ENCODE measurements around the gene GFOD2.

The GFOD2 gene

GRCh38 chr16:67746846-67747245 lies 27.7 kb upstream of the GFOD2 start:
- Histone ChIP-seq H3K4me2 (ENCODE audit: low read depth, low read length, poor library complexity, severe bottlenecking) (no peak overlapping the region), H4K20me1 (ENCODE audit: insufficient read depth, low read length, poor library complexity, severe bottlenecking) (no peaks in the 10 kb centered on the region), H3K4me1 (ENCODE audit: insufficient read depth, low read length, poor library complexity, severe bottlenecking) (no peaks in the 10 kb centered on the region), H2AFZ (ENCODE audit: low read length) (no peak overlapping the region), H3K36me3 (ENCODE audit: insufficient read depth, low read length) (peaks cover 31% of the 10 kb centered on the region; the same call in 1 of the 2 replicates), H3K9ac (ENCODE audit: low read depth, low read length, poor library complexity, severe bottlenecking) (no peak overlapping the region), H3K27me3 (ENCODE audit: insufficient read depth, low read length, poor library complexity, severe bottlenecking) (no peaks in the 10 kb centered on the region), H3F3A (ENCODE audit: low read depth) (no peaks in the 10 kb centered on the region), H3K79me2 (ENCODE audit: insufficient read depth, low read length) (no peaks in the 10 kb centered on the region), H3K9me2 (replicated peaks; ENCODE audit: low read depth, low read length) (no peaks in the 10 kb centered on the region), H3K9me3 (ENCODE audit: insufficient read depth, low read depth, low read length) (no peaks in the 10 kb centered on the region), H3K4me3 (ENCODE audit: low read length, poor library complexity, severe bottlenecking) (no peak overlapping the region)
- TF ChIP-seq EZH2phosphoT487 (IDR thresholded peaks at IDR 0.05; ENCODE audit: borderline replicate concordance): no peak
- TF ChIP-seq CTCF (conservative IDR thresholded peaks at IDR 0.05; ENCODE audit: low read length): no peak

- H3K27me3 ChIP-seq (ENCODE audit: insufficient read depth, low read length, poor library complexity, severe bottlenecking): no peaks in the 10 kb centered on the region
- TF ChIP-seq CTCF (conservative IDR thresholded peaks at IDR 0.05; ENCODE audit: low read length) (no peak), EZH2phosphoT487 (IDR thresholded peaks at IDR 0.05; ENCODE audit: borderline replicate concordance) (no peak)
- H3K4me2 ChIP-seq (ENCODE audit: low read depth, low read length, poor library complexity, severe bottlenecking): no peak overlapping the region
- no peaks in the 10 kb centered on the region for H3F3A ChIP-seq (ENCODE audit: low read depth)
- H2AFZ ChIP-seq (ENCODE audit: low read length): no peak overlapping the region
- H3K79me2 ChIP-seq (ENCODE audit: insufficient read depth, low read length): no peaks in the 10 kb centered on the region
- peaks cover 59% of the 10 kb centered on the region; the same call in 1 of the 2 replicates for H3K36me3 ChIP-seq (ENCODE audit: insufficient read depth, low read length)
- H3K4me3 ChIP-seq (ENCODE audit: low read length, poor library complexity, severe bottlenecking): no peak overlapping the region
- H3K4me1 ChIP-seq (ENCODE audit: insufficient read depth, low read length, poor library complexity, severe bottlenecking): no peaks in the 10 kb centered on the region
- H3K9me2 ChIP-seq (replicated peaks; ENCODE audit: low read depth, low read length): no peaks in the 10 kb centered on the region
- H3K9ac ChIP-seq (ENCODE audit: low read depth, low read length, poor library complexity, severe bottlenecking): no peak overlapping the region
- no peaks in the 10 kb centered on the region for H4K20me1 ChIP-seq (ENCODE audit: insufficient read depth, low read length, poor library complexity, severe bottlenecking)
- H3K9me3 ChIP-seq (ENCODE audit: insufficient read depth, low read depth, low read length): no peaks in the 10 kb centered on the region
These were observed 22.0 kb upstream of the GFOD2 start for GRCh38 chr16:67741118-67741517.

- Histone ChIP-seq H3F3A (ENCODE audit: low read depth) (no peaks in the 10 kb centered on the region), H4K20me1 (ENCODE audit: insufficient read depth, low read length, poor library complexity, severe bottlenecking) (no peaks in the 10 kb centered on the region), H3K9me2 (replicated peaks; ENCODE audit: low read depth, low read length) (no peaks in the 10 kb centered on the region), H3K9ac (ENCODE audit: low read depth, low read length, poor library complexity, severe bottlenecking) (no peak overlapping the region), H3K4me1 (ENCODE audit: insufficient read depth, low read length, poor library complexity, severe bottlenecking) (no peaks in the 10 kb centered on the region), H3K36me3 (ENCODE audit: insufficient read depth, low read length) (peaks cover 59% of the 10 kb centered on the region; the same call in 1 of the 2 replicates), H3K27me3 (ENCODE audit: insufficient read depth, low read length, poor library complexity, severe bottlenecking) (no peaks in the 10 kb centered on the region), H3K4me3 (ENCODE audit: low read length, poor library complexity, severe bottlenecking) (no peak overlapping the region), H3K79me2 (ENCODE audit: insufficient read depth, low read length) (no peaks in the 10 kb centered on the region), H3K9me3 (ENCODE audit: insufficient read depth, low read depth, low read length) (no peaks in the 10 kb centered on the region), H2AFZ (ENCODE audit: low read length) (no peak overlapping the region), H3K4me2 (ENCODE audit: low read depth, low read length, poor library complexity, severe bottlenecking) (no peak overlapping the region)
- no peak for TF ChIP-seq EZH2phosphoT487 (IDR thresholded peaks at IDR 0.05; ENCODE audit: borderline replicate concordance)
- TF ChIP-seq CTCF (conservative IDR thresholded peaks at IDR 0.05; ENCODE audit: low read length): no peak
These were observed 21.3 kb upstream of the GFOD2 start for GRCh38 chr16:67740391-67740790.

Measured in Loucy (cell line).